GM23248 (cell line): ENCODE results near the gene GNB5. TPM values are rescaled to one million over a fixed set of nuclear protein-coding genes. Genes with fewer than 3 reads are reported as not detected.

ENCODE experiments used
- DNase-seq: peaks from one replicate; pipeline ENCODE4 v3.0.0-alpha.2; 2015
- H2AFZ ChIP-seq: fragments of 200-600 bp; sonication (generic); 2 replicates; pipeline ENCODE4 v1.6.1; 2016; ENCODE audit warnings: antibody characterized with exemption
- H3F3A ChIP-seq: fragments of 200-600 bp; sonication (generic); 2 replicates; pipeline ENCODE4 v1.6.1; 2016; ENCODE audit warnings: mild to moderate bottlenecking, antibody characterized with exemption, mixed run types; ENCODE audit not compliant: insufficient read depth
- H3K27ac ChIP-seq: fragments of 200-600 bp; sonication (generic); 2 replicates; pipeline ENCODE4 v1.5.1; 2016; ENCODE audit warnings: mild to moderate bottlenecking
- H3K27me3 ChIP-seq: fragments of 200-600 bp; sonication (generic); replicated peaks from 2 replicates; pipeline ENCODE4 v1.6.1; 2016; ENCODE audit warnings: mild to moderate bottlenecking; ENCODE audit not compliant: insufficient read depth
- H3K36me3 ChIP-seq: fragments of 200-600 bp; sonication (generic); 2 replicates; pipeline ENCODE4 v1.6.1; 2016; ENCODE audit warnings: low read depth, mild to moderate bottlenecking
- H3K4me1 ChIP-seq: fragments of 200-600 bp; sonication (generic); 2 replicates; pipeline ENCODE4 v1.6.1; 2016; ENCODE audit warnings: mild to moderate bottlenecking; ENCODE audit not compliant: insufficient read depth
- H3K4me2 ChIP-seq: fragments of 200-600 bp; sonication (generic); one replicate; pipeline ENCODE4 v1.6.1; 2016; ENCODE audit warnings: mild to moderate bottlenecking; ENCODE audit not compliant: unreplicated experiment
- H3K4me3 ChIP-seq: fragments of 200-600 bp; sonication (generic); 2 replicates; pipeline ENCODE4 v1.5.1; 2016; ENCODE audit warnings: mild to moderate bottlenecking
- H3K79me2 ChIP-seq: fragments of 200-600 bp; sonication (generic); 2 replicates; pipeline ENCODE4 v1.6.1; 2016; ENCODE audit warnings: mild to moderate bottlenecking; ENCODE audit not compliant: insufficient read depth
- H3K9ac ChIP-seq: fragments of 200-600 bp; sonication (generic); 2 replicates; pipeline ENCODE4 v1.6.1; 2016; ENCODE audit warnings: mild to moderate bottlenecking
- H3K9me2 ChIP-seq: fragments of 200-600 bp; sonication (generic); 2 replicates; pipeline ENCODE4 v1.6.1; 2016; ENCODE audit warnings: mixed run types, mild to moderate bottlenecking, moderate library complexity; ENCODE audit not compliant: insufficient read depth
- H3K9me3 ChIP-seq: fragments of 200-600 bp; sonication (generic); one replicate; pipeline ENCODE4 v1.6.1; 2017; ENCODE audit warnings: low read depth
- H4K20me1 ChIP-seq: fragments of 200-600 bp; sonication (generic); 2 replicates; pipeline ENCODE4 v1.6.0; 2016; ENCODE audit not compliant: insufficient read depth
- EZH2 ChIP-seq: fragments of 200-600 bp; sonication (generic); IDR thresholded peaks from 2 replicates; pipeline ENCODE4 v1.6.1; 2018; ENCODE audit warnings: antibody characterized with exemption, mild to moderate bottlenecking; ENCODE audit not compliant: insufficient read depth, poor library complexity, severe bottlenecking
- EZH2phosphoT487 ChIP-seq: fragments of 200-600 bp; sonication (generic); IDR thresholded peaks from 2 replicates; pipeline ENCODE4 v1.6.1; 2018; ENCODE audit warnings: antibody characterized with exemption, moderate library complexity, mild to moderate bottlenecking, low read depth; ENCODE audit not compliant: insufficient read depth
- WGBS, 2 experiments: methylation state at CpG; one replicate each; pipeline ENCODE4 v1.1.6; 2015 to 2017; ENCODE audit warnings: low lambda C conversion rate in 2 of 2, low coverage in 1 of 2; ENCODE audit errors: missing lambda C conversion rate in 2 of 2; 5-methylcytosine and 5-hydroxymethylcytosine counted together
- in situ Hi-C: fragments of 300-500 bp; cut with MboI; formaldehyde crosslinking; loops from 2 replicates; pipeline ENCODE4 v1.15.0; 2020
- polyA plus RNA-seq: library from polyadenylated mRNA; unstranded; fragments of >200 nt; fragmentation: Nextera tagmentation; extraction: Ambion mirVana; gene quantifications from 2 replicates; pipeline ENCODE4 v1.2.1, GENCODE V29; 2016
- total RNA-seq: library from RNA; depleted of rRNA; stranded (reverse); fragments of >200 nt; shearing (Covaris generic); gene quantifications from 2 replicates; pipeline ENCODE4 v1.2.3, GENCODE V29; 2014

The GNB5 gene
- total and polyA plus RNA-seq, 2 experiments from 2014 or later, result 39.9 to 42.8 TPM

- Histone ChIP-seq H3K4me2 (no peak overlapping the region), H3K27me3 (no peaks in the 10 kb centered on the region), H3K27ac (no peak overlapping the region), H3K4me3 (no peak overlapping the region), H4K20me1 (no peaks in the 10 kb centered on the region), H3K9ac (no peak overlapping the region), H3K36me3 (no peaks in the 10 kb centered on the region), H3K4me1 (peaks cover 15% of the 10 kb centered on the region), H3K79me2 (no peaks in the 10 kb centered on the region), H3K9me2 (no peaks in the 10 kb centered on the region), H2AFZ (no peak overlapping the region), H3K9me3 (no peaks in the 10 kb centered on the region), H3F3A (peaks cover 11% of the 10 kb centered on the region; the same call in 1 of the 2 replicates)
- TF ChIP-seq EZH2phosphoT487, result no peak
- in situ Hi-C loops, result no loop called here
- peak; percentile 13 for DNase-seq
- 62 to 63% methylated on average over 8 of the region's 8 CpGs for WGBS, 2 experiments
Observed at GRCh38 chr15:52228921-52229320, 37.7 kb upstream of the GNB5 start.

GRCh38 chr15:52227456-52227855 is 36.3 kb upstream of the GNB5 start:
- no peak overlapping the region for H3K4me3 ChIP-seq
- no peak for TF ChIP-seq EZH2
- TF ChIP-seq EZH2phosphoT487, result no peak
- no peaks in the 10 kb centered on the region for H4K20me1 ChIP-seq
- no peak overlapping the region for H2AFZ ChIP-seq
- no peak overlapping the region for H3K27ac ChIP-seq
- 42% methylated on average over 5 of the region's 5 CpGs for WGBS, 2 experiments
- H3K9me2 ChIP-seq, result no peaks in the 10 kb centered on the region
- H3K9ac ChIP-seq, result no peak overlapping the region
- in situ Hi-C loops, result no loop called here
- peaks cover 3% of the 10 kb centered on the region for H3K4me1 ChIP-seq
- H3K79me2 ChIP-seq, result no peaks in the 10 kb centered on the region
- no peaks in the 10 kb centered on the region for H3K9me3 ChIP-seq
- no peaks in the 10 kb centered on the region for H3K27me3 ChIP-seq
- no peaks in the 10 kb centered on the region for H3K36me3 ChIP-seq
- no peak overlapping the region for H3K4me2 ChIP-seq
- peaks cover 3% of the 10 kb centered on the region; the same call in 1 of the 2 replicates for H3F3A ChIP-seq
- peak; percentile 85 for DNase-seq

- Histone ChIP-seq H3K27ac (no peak overlapping the region), H3K9ac (no peak overlapping the region), H3K9me2 (no peaks in the 10 kb centered on the region), H3K4me1 (no peaks in the 10 kb centered on the region), H3K36me3 (no peaks in the 10 kb centered on the region), H3K9me3 (no peaks in the 10 kb centered on the region), H3K27me3 (no peaks in the 10 kb centered on the region), H3F3A (no peaks in the 10 kb centered on the region), H4K20me1 (no peaks in the 10 kb centered on the region), H3K4me3 (no peak overlapping the region), H3K79me2 (no peaks in the 10 kb centered on the region), H2AFZ (no peak overlapping the region), H3K4me2 (no peak overlapping the region)
- TF ChIP-seq EZH2, result no peak
- no peak for TF ChIP-seq EZH2phosphoT487
- no peak for DNase-seq
- in situ Hi-C loops, result no loop called here
- 60 to 65% methylated on average over 8 of the region's 8 CpGs for WGBS, 2 experiments
Observed at GRCh38 chr15:52225230-52225629, 34.0 kb upstream of the GNB5 start.

- no peaks in the 10 kb centered on the region for H3K9me2 ChIP-seq
- no peak overlapping the region for H3K9ac ChIP-seq
- no peak overlapping the region for H3K4me2 ChIP-seq
- H3F3A ChIP-seq, result no peaks in the 10 kb centered on the region
- no peaks in the 10 kb centered on the region for H3K4me1 ChIP-seq
- H3K36me3 ChIP-seq, result no peaks in the 10 kb centered on the region
- H3K4me3 ChIP-seq, result no peak overlapping the region
- H3K27me3 ChIP-seq, result no peaks in the 10 kb centered on the region
- H3K79me2 ChIP-seq, result no peaks in the 10 kb centered on the region
- no peak overlapping the region for H3K27ac ChIP-seq
- H3K9me3 ChIP-seq, result no peaks in the 10 kb centered on the region
- H2AFZ ChIP-seq, result no peak overlapping the region
- in situ Hi-C loops, result no loop called here
- TF ChIP-seq EZH2phosphoT487 (no peak), EZH2 (no peak)
- WGBS, 2 experiments, result 88% methylated on average over 4 of the region's 4 CpGs
- no peaks in the 10 kb centered on the region for H4K20me1 ChIP-seq
- no peak for DNase-seq
Observed at GRCh38 chr15:52224211-52224610, 33.0 kb upstream of the GNB5 start.

- H3K27me3 ChIP-seq, result no peaks in the 10 kb centered on the region
- no peak overlapping the region for H3K27ac ChIP-seq
- TF ChIP-seq EZH2, result no peak
- no peak for TF ChIP-seq EZH2phosphoT487
- no peak overlapping the region for H3K4me2 ChIP-seq
- in situ Hi-C loops, result no loop called here
- H4K20me1 ChIP-seq, result no peaks in the 10 kb centered on the region
- H3F3A ChIP-seq, result no peaks in the 10 kb centered on the region
- no peaks in the 10 kb centered on the region for H3K9me3 ChIP-seq
- no peak for DNase-seq
- no peaks in the 10 kb centered on the region for H3K9me2 ChIP-seq
- H3K9ac ChIP-seq, result no peak overlapping the region
- WGBS, 2 experiments, result 86 to 90% methylated on average over 5 of the region's 5 CpGs
- H3K79me2 ChIP-seq, result no peaks in the 10 kb centered on the region
- no peak overlapping the region for H3K4me3 ChIP-seq
- no peaks in the 10 kb centered on the region for H3K4me1 ChIP-seq
- H3K36me3 ChIP-seq, result no peaks in the 10 kb centered on the region
- no peak overlapping the region for H2AFZ ChIP-seq
Observed at GRCh38 chr15:52221730-52222129, 30.5 kb upstream of the GNB5 start.
